Measurements from ENCODE around the gene TMBIM1.
A peak's percentile ranks its signal among the peaks of the same experiment; 100 is the strongest.

- TF ChIP-seq POLR2A (IDR thresholded peaks at IDR 0.05) (peak in 1 of 2 donors; percentile 75), CTCF (IDR thresholded peaks at IDR 0.05) (peak in 1 of 2 donors; percentile 18)
Measured at GRCh38 chr2:218269900-218270720, 22.2 kb downstream of the TMBIM1 start, which contains the start of the genes AAMP and PNKD.
